A549 (cell line): Measurements from ENCODE around the gene ZNF121. TPM values are rescaled to one million over a fixed set of nuclear protein-coding genes. Genes with fewer than 3 reads are reported as not detected.

Experiments
- ATAC-seq, 2 experiments: fragments of 200-7000 bp in 1 of 2; fragments of >200 bp in 1 of 2; cut with Nextera tagmentation in 1 of 2; cut with Tn5 transposase in 1 of 2; 3 replicates each; pipeline versions ENCODE4 v1.8.0 to v1.9.1; 2018 to 2020; ENCODE audit warnings: mild to moderate bottlenecking in 1 of 2, moderate library complexity in 1 of 2
- CTCF ChIA-PET: fragments of 300-600 bp; sonication (Branson Sonifier 250); formaldehyde crosslinking; extraction: SDS; loops from one replicate; lab custom pipeline; 2021; ENCODE audit warnings: antibody characterized with exemption, inconsistent platforms; lab: Yijun Ruan, JAX
- POLR2A ChIA-PET: fragments of 350-600 bp; formaldehyde crosslinking; extraction: SDS; loops from one replicate; lab custom pipeline; 2021; ENCODE audit warnings: antibody characterized with exemption, inconsistent platforms; lab: Yijun Ruan, JAX
- DNase-seq, 2 experiments: peaks; one replicate each; pipeline versions ENCODE4 v3.0.0 to v3.0.0-alpha.2; 2011 to 2016; ENCODE audit warnings: low read depth in 1 of 2, low spot score in 1 of 2
- FAIRE-seq: peaks from 2 replicates; lab custom pipeline; 2011; peaks lifted over from hg19 to GRCh38; lab: Jason Lieb, UNC
- H3K27ac ChIP-seq, 2 experiments: fragments of >200 bp; sonication (Bioruptor Twin); formaldehyde crosslinking; 3 replicates each; pipeline ENCODE4 v1.5.1; 2016 to 2017
- H3K4me1 ChIP-seq: fragments of >200 bp; sonication (Bioruptor Twin); formaldehyde crosslinking; 3 replicates; pipeline ENCODE4 v1.6.1; 2016
- H3K4me2 ChIP-seq: fragments of >200 bp; sonication (Bioruptor Twin); formaldehyde crosslinking; 3 replicates; pipeline ENCODE4 v1.6.1; 2016
- H3K4me3 ChIP-seq: fragments of >200 bp; sonication (Bioruptor Twin); formaldehyde crosslinking; 3 replicates; pipeline ENCODE4 v1.5.1; 2016
- H3K9me3 ChIP-seq: fragments of >200 bp; sonication (Bioruptor Twin); formaldehyde crosslinking; 3 replicates; pipeline ENCODE4 v1.6.1; 2016
- ATOH8 ChIP-seq: fragments of 250-450 bp; sonication (Bioruptor Pico); IDR thresholded peaks from 2 replicates; pipeline ENCODE4 v1.5.0; 2020; ENCODE audit warnings: low read depth, mild to moderate bottlenecking, moderate library complexity
- CHD2 ChIP-seq: fragments of 150-350 bp; IDR thresholded peaks from 2 replicates; pipeline ENCODE4 v1.6.1; 2014; ENCODE audit warnings: low read length; ENCODE audit not compliant: partially characterized antibody
- CTCF ChIP-seq: fragments of >200 bp; sonication (Bioruptor Twin); formaldehyde crosslinking; IDR thresholded peaks from 3 replicates; pipeline ENCODE4 v1.5.1; 2016
- ESRRA ChIP-seq: fragments of 150-350 bp; IDR thresholded peaks from 2 replicates; pipeline ENCODE4 v1.6.1; 2014; ENCODE audit warnings: mild to moderate bottlenecking, low read length, borderline replicate concordance
- FOSL2 ChIP-seq, 2 experiments: fragments of 450-650 bp in 1 of 2; fragments of >200 bp in 1 of 2; sonication (Bioruptor Twin) in 1 of 2; formaldehyde crosslinking; IDR thresholded peaks; 2 replicates each; pipeline versions ENCODE4 v1.5.0 to v1.6.1; 2016 to 2020; ENCODE audit warnings: mild to moderate bottlenecking in 1 of 2, moderate library complexity in 1 of 2
- FOXS1 ChIP-seq: fragments of 250-450 bp; sonication (Bioruptor Pico); IDR thresholded peaks from 2 replicates; pipeline ENCODE4 v1.5.0; 2020; ENCODE audit warnings: mild to moderate bottlenecking, moderate library complexity
- GATA3 ChIP-seq: IDR thresholded peaks from 2 replicates; pipeline ENCODE4 v1.6.1; 2012; ENCODE audit warnings: borderline replicate concordance
- HES2 ChIP-seq: fragments of >200 bp; sonication (Bioruptor Twin); formaldehyde crosslinking; IDR thresholded peaks from 2 replicates; pipeline ENCODE4 v1.6.1; 2016
- MAX ChIP-seq: IDR thresholded peaks from 2 replicates; pipeline ENCODE4 v1.6.1; 2012
- NPAS2 ChIP-seq: fragments of 250-450 bp; sonication (Bioruptor Pico); IDR thresholded peaks from 2 replicates; pipeline ENCODE4 v1.8.0; 2022; ENCODE audit warnings: mild to moderate bottlenecking, moderate library complexity, borderline replicate concordance
- PHF8 ChIP-seq: fragments of 200-600 bp; sonication (generic); IDR thresholded peaks from 2 replicates; pipeline ENCODE4 v1.6.1; 2016; ENCODE audit warnings: low read depth, mild to moderate bottlenecking, antibody characterized with exemption, moderate library complexity, borderline replicate concordance
- RFX5 ChIP-seq: fragments of 450-650 bp; IDR thresholded peaks from 2 replicates; pipeline ENCODE4 v1.7.1; 2014; ENCODE audit warnings: antibody characterized with exemption, mild to moderate bottlenecking, moderate library complexity
- SMC3 ChIP-seq: fragments of >200 bp; sonication (Bioruptor Twin); formaldehyde crosslinking; IDR thresholded peaks from 3 replicates; pipeline ENCODE4 v1.6.1; 2018; ENCODE audit warnings: inconsistent platforms
- SREBF2 ChIP-seq: fragments of 450-650 bp; IDR thresholded peaks from 2 replicates; pipeline ENCODE4 v1.6.1; 2014; ENCODE audit warnings: mild to moderate bottlenecking, moderate library complexity
- TP53 ChIP-seq: fragments of 250-450 bp; sonication (Bioruptor Pico); IDR thresholded peaks from 2 replicates; pipeline ENCODE4 v1.5.0; 2021; ENCODE audit warnings: mild to moderate bottlenecking, moderate library complexity
- USF2 ChIP-seq: fragments of 450-650 bp; IDR thresholded peaks from 2 replicates; pipeline ENCODE4 v1.6.1; 2014; ENCODE audit warnings: antibody characterized with exemption
- ZNF302 ChIP-seq: fragments of 250-450 bp; sonication (Bioruptor Pico); IDR thresholded peaks from 2 replicates; pipeline ENCODE4 v1.9.0; 2021; ENCODE audit warnings: inconsistent platforms, mild to moderate bottlenecking, moderate library complexity
- WGBS: methylation state at CpG from one replicate; pipeline ENCODE4 v1.1.6; 2017; ENCODE audit errors: missing lambda C conversion rate; 5-methylcytosine and 5-hydroxymethylcytosine counted together
- polyA plus RNA-seq, 4 experiments: library from polyadenylated mRNA; depleted of rRNA in 3 of 4; stranded (reverse); fragments of >200 nt; fragmentation: RNase III in 1 of 4; extraction: RNeasy Plus Mini Kit Qiagen cat#74134 plus additional on column Dnase treatment in 1 of 4; gene quantifications; 2 replicates in 3 of 4; 3 replicates in 1 of 4; pipeline ENCODE4 v1.2.3, GENCODE V29; 2011 to 2017

Gene ZNF121
- polyA plus RNA-seq, 2 of the 4 experiments (the other 2 are of a cell fraction), result 5.1 to 8.5 TPM

GRCh38 chr19:9523885-9524474, 60.3 kb downstream of the ZNF121 start:
- Histone ChIP-seq H3K4me3 (no peak overlapping the region), H3K27ac (no peak overlapping the region), H3K4me2 (no peak overlapping the region), H3K4me1 (no peaks in the 10 kb centered on the region), H3K9me3 (peaks cover 62% of the 10 kb centered on the region)
- no peak for ATAC-seq
- POLR2A ChIA-PET, result no interaction called here
- FAIRE-seq, result no peak
- TF ChIP-seq PHF8 (no peak), ATOH8 (no peak), USF2 (no peak), GATA3 (no peak), RFX5 (no peak), TP53 (CRISPR knock-in tag) (no peak), HES2 (no peak), CHD2 (no peak), FOSL2 (IDR thresholded peaks at IDR 0.05) (no peak), FOSL2 (CRISPR knock-in tag; IDR thresholded peaks at IDR 0.05) (no peak), NPAS2 (no peak), ESRRA (no peak), MAX (no peak), SMC3 (no peak), FOXS1 (CRISPR knock-in tag) (no peak), SREBF2 (no peak), CTCF (no peak), ZNF302 (CRISPR knock-in tag) (no peak)
- 37% methylated on average over 1 of the region's 1 CpG for WGBS
- CTCF ChIA-PET, result interaction anchor here (0.6 kb wide), 1 partner anchor 38 kb away, joined by 4 read pairs; no protein-coding TSS in a partner anchor
- no peak for DNase-seq

Other genes with a start within 250 kb of the ZNF121 start
- 2.6 and 2.7 TPM in 2 replicates for gene ZNF177, start 221.5 kb downstream of the ZNF121 start, polyA plus RNA-seq (2011; rRNA removed)
- 0.46 to 0.72 TPM (median 0.49 TPM) in 3 replicates for gene ZNF177, start 221.5 kb downstream of the ZNF121 start, polyA plus RNA-seq (2017; fragmentation: RNase III; extraction: RNeasy Plus Mini Kit Qiagen cat#74134 plus additional on column Dnase treatment)
- gene ZNF266, start 148.9 kb downstream of the ZNF121 start, polyA plus RNA-seq (2011; rRNA removed), result 11.8 and 12.1 TPM in 2 replicates
- 4.8 to 5.0 TPM (median 4.8 TPM) in 3 replicates for gene ZNF266, start 148.9 kb downstream of the ZNF121 start, polyA plus RNA-seq (2017; fragmentation: RNase III; extraction: RNeasy Plus Mini Kit Qiagen cat#74134 plus additional on column Dnase treatment)
- gene ZNF560, start 85.9 kb downstream of the ZNF121 start, polyA plus RNA-seq (2011; rRNA removed), result not detected in 2 replicates
- gene ZNF560, start 85.9 kb downstream of the ZNF121 start, polyA plus RNA-seq (2017; fragmentation: RNase III; extraction: RNeasy Plus Mini Kit Qiagen cat#74134 plus additional on column Dnase treatment), result not detected in 3 replicates
- 2.7 and 3.0 TPM in 2 replicates for gene ZNF426, start 45.9 kb downstream of the ZNF121 start, polyA plus RNA-seq (2011; rRNA removed)
- gene ZNF426, start 45.9 kb downstream of the ZNF121 start, polyA plus RNA-seq (2017; fragmentation: RNase III; extraction: RNeasy Plus Mini Kit Qiagen cat#74134 plus additional on column Dnase treatment), result 0.88 to 1.5 TPM (median 0.99 TPM) in 3 replicates
- gene ZNF561, start 36.7 kb upstream of the ZNF121 start, polyA plus RNA-seq (2011; rRNA removed), result 21.8 and 22.0 TPM in 2 replicates
- gene ZNF561, start 36.7 kb upstream of the ZNF121 start, polyA plus RNA-seq (2017; fragmentation: RNase III; extraction: RNeasy Plus Mini Kit Qiagen cat#74134 plus additional on column Dnase treatment), result 18.0 to 22.2 TPM (median 18.9 TPM) in 3 replicates
- gene ZNF562, start 90.6 kb upstream of the ZNF121 start, polyA plus RNA-seq (2011; rRNA removed), result 14.0 and 16.1 TPM in 2 replicates
- gene ZNF562, start 90.6 kb upstream of the ZNF121 start, polyA plus RNA-seq (2017; fragmentation: RNase III; extraction: RNeasy Plus Mini Kit Qiagen cat#74134 plus additional on column Dnase treatment), result 8.5 to 10.6 TPM (median 10.4 TPM) in 3 replicates
- gene ZNF846, start 184.2 kb upstream of the ZNF121 start, polyA plus RNA-seq (2011; rRNA removed), result 3.3 and 4.5 TPM in 2 replicates
- gene ZNF846, start 184.2 kb upstream of the ZNF121 start, polyA plus RNA-seq (2017; fragmentation: RNase III; extraction: RNeasy Plus Mini Kit Qiagen cat#74134 plus additional on column Dnase treatment), result 1.8 to 3.0 TPM (median 2.1 TPM) in 3 replicates
- gene FBXL12, start 234.6 kb upstream of the ZNF121 start, polyA plus RNA-seq (2011; rRNA removed), result 10.3 and 12.3 TPM in 2 replicates
- 10.5 to 11.9 TPM (median 10.5 TPM) in 3 replicates for gene FBXL12, start 234.6 kb upstream of the ZNF121 start, polyA plus RNA-seq (2017; fragmentation: RNase III; extraction: RNeasy Plus Mini Kit Qiagen cat#74134 plus additional on column Dnase treatment)
- 461 and 519 TPM in 2 replicates for gene UBL5, start 243.4 kb upstream of the ZNF121 start, polyA plus RNA-seq (2011; rRNA removed)
- gene UBL5, start 243.4 kb upstream of the ZNF121 start, polyA plus RNA-seq (2017; fragmentation: RNase III; extraction: RNeasy Plus Mini Kit Qiagen cat#74134 plus additional on column Dnase treatment), result 451 to 474 TPM (median 460 TPM) in 3 replicates